Astrocyte of the cerebellum (primary cell): ENCODE data around the gene F2RL2.

Experiments
- DNase-seq: peaks from one replicate; pipeline ENCODE4 v3.0.0-alpha.2; 2011; ENCODE audit warnings: low read depth
- H3K4me3 ChIP-seq: 2 replicates; pipeline ENCODE4 v1.5.1; 2011; ENCODE audit warnings: mild to moderate bottlenecking, low read depth, low read length, moderate library complexity
- in situ Hi-C: cut with HindIII; loops from 2 replicates; pipeline ENCODE4 v1.10.0; 2017; ENCODE audit warnings: low sequenced_read_pairs
- TF ChIP-seq, protein P1 (sequence below): IDR thresholded peaks from 2 replicates; pipeline ENCODE4 v1.5.1; 2012; ENCODE audit warnings: low read length, low read depth, moderate library complexity, mild to moderate bottlenecking; ENCODE audit errors: missing control alignments

The F2RL2 gene

DNA sequence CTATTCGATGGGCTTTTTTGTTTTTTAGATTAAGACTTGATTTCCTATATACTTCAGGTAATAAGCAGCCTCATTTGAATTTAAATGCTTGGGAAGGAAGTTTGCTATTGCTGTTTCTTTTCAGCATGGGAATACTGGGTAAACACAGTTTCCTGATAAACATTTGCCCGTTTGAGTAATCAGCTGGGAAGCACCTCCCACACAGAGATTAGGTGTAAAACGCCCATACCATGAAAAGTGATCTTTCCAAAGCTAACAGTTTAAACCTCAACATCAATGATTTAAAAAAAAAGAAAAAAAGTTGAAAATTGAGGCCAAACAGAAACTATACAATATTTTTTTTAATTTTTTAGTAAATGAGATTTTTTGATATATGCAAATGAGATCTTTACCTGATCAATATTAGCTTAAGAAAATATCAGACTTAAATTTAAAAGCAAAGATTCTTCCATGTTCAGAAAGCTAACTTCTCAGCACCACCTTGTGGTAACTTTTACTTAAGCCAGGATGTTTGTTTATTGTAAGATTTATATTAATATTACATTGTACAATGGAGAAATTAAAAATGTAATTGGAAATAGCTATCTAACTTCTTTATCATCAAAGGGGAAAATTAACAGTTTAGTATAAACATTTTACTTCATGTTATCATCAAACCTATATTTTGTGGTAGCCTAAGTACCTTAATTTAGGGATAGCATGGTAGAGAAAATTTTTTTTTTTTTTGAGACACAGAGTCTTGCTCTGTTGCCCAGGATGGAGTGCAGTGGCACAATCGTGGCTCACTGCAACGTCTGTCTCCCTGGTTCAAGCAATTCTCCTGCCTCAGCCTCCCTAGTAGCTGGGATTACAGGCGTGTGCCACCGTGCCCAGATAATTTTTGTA is 39.8 kb downstream of the F2RL2 start:
- no peak for DNase-seq
- in situ Hi-C loops: no loop called here
- H3K4me3 ChIP-seq: no peak overlapping the region
- TF ChIP-seq, protein P1, sequence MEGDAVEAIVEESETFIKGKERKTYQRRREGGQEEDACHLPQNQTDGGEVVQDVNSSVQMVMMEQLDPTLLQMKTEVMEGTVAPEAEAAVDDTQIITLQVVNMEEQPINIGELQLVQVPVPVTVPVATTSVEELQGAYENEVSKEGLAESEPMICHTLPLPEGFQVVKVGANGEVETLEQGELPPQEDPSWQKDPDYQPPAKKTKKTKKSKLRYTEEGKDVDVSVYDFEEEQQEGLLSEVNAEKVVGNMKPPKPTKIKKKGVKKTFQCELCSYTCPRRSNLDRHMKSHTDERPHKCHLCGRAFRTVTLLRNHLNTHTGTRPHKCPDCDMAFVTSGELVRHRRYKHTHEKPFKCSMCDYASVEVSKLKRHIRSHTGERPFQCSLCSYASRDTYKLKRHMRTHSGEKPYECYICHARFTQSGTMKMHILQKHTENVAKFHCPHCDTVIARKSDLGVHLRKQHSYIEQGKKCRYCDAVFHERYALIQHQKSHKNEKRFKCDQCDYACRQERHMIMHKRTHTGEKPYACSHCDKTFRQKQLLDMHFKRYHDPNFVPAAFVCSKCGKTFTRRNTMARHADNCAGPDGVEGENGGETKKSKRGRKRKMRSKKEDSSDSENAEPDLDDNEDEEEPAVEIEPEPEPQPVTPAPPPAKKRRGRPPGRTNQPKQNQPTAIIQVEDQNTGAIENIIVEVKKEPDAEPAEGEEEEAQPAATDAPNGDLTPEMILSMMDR: peak; percentile 28

DNA sequence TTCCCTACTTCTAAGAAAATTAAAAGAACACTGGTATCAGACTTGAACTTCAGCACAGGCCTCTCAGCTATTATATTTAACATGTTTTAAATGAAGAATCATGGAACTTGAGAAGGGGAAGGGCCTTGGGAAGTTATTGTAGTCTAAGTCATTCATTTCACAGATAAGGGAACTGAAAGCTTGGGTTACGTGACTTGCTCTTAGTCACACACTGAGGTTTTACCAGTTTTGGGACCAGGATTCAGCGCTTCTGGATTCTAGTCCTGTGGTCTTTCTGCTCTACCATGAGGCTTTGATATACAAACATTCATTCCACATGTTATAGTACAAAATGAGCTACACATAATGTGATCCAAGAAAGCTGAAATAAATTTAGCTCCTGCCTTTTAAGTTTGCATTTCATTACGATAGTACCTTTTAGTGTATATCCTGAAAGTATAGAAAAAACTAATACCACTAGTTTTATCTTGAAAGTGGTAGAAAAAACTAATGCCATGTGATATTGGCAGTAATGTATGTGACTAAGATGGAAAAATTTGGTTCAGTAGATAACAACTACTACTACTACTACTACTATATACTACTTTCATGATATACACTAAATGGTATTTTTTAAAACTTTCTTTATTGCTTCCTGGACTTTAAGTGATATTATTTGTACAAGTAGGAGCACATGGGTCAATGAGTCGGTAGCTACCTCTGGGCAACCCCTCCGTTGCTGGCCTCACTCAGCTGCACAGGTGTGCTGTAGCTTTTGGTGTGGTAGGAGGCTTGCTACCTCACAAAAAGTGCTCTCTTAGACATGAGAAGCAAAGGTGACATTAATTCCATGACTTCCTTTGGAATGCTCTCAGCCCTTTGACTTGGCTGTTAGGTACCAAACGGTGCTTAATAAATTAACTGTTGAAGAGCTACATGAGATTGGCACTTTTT is 40.7 kb downstream of the F2RL2 start:
- TF ChIP-seq, protein P1: no peak
- in situ Hi-C loops: no loop called here
- no peak overlapping the region for H3K4me3 ChIP-seq
- no peak for DNase-seq

DNA sequence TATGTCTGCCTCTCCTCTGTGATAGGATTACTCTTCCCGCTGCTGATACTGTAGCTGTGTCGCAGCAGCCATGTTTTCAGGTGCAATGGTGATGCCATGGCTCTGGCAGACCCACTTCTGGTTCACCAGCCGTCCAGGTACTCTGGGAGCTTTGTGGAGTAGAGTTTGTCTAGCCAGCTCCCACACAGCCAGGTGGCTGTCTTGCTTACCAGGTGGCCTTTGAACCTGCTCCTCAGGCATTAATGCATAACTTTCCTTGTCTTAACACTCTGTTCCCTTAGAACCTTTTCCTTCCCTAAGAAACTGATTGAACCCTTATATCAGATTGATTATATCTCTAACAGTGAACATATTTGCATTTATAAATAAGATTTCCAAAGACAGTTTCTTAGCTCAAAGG is 42.2 kb downstream of the F2RL2 start:
- in situ Hi-C loops: no loop called here

DNA sequence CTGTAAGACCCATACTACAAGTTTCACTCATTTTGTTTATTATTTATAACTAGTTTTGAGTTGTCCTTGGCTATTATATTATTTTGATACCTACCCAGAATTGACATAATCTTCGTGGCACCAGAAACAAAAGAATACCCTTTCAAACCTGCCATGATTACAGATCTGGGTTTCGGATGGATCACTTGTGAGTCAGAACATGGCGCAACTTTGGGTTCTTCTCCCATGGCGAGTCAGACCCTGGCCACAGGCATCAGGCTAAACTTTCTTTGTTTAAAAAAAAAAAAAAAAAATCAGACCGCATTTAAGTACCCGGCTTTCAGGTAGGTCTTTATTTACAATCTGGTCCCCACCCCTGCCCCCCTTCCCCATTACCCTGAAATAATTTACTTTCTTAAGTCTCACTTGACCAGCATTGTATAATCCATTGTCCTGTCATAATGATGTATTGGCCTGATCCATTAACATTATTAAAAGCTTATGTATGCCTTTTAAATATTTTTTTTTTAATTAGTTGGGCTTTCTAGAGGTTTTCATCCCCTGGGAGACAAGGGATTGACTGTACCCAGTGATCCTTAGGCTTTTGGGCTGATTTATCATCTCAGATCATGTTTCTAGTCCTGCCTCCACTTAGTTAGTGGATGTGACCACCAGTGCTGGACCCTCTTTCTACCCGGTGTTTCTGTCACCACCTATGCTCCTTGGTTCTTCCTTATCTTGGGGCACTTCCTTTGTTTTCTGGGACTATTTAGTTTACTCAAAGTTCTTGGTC is 43.9 kb downstream of the F2RL2 start:
- DNase-seq: no peak
- TF ChIP-seq, protein P1: no peak
- no peak overlapping the region for H3K4me3 ChIP-seq
- in situ Hi-C loops: no loop called here

More for the DNA sequence above, 42.2 kb downstream of the F2RL2 start:
- no peak for DNase-seq
- H3K4me3 ChIP-seq: no peak overlapping the region
- TF ChIP-seq, protein P1: no peak

DNA sequence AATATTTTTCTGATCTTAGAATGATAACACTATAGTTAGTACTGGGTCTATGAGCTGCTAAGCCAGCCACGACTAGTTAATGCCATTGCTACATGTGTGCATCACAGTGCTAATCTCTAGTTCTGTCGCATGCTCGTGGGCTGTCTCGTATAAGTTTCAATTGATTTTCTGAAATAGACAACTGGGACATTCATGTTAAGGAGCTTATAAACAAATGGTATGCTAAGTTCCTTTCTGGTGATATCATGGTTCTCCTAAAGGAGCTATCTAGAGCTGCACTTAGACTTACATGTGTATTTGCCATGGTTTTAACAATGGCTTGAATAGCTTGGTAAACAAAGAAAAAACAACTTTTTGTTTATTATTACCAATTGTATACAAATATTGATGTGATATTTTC is 46.2 kb downstream of the F2RL2 start:
- H3K4me3 ChIP-seq: no peak overlapping the region
- in situ Hi-C loops: no loop called here
- TF ChIP-seq, protein P1: no peak
- no peak for DNase-seq

DNA sequence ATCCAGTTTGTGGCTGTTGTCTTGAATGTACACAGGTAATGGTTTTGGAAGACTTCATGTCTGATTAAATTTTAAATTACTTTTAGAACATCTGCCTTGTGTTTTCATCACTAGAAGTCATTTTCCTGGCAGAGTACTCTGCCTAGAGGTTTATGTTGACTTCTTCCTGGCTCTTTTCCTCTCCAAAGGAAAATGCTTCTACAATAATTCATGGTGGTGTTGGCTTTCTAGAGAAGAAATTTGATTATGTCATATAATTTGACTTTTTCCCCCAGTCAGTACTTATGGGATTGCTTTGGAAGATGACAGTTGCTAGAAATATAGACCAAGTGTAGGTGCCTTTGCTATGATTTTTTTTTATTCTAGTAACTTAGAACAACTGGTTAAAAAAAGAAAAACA is 46.8 kb downstream of the F2RL2 start:
- DNase-seq: no peak
- in situ Hi-C loops: no loop called here
- TF ChIP-seq, protein P1: no peak
- no peak overlapping the region for H3K4me3 ChIP-seq
